Right cardiac atrium (tissue), 5 donors: ENCODE results near the gene RNU1-2. TPM values are rescaled to one million over a fixed set of nuclear protein-coding genes. Genes with fewer than 3 reads are reported as not detected.
"Not testable (repeated sequence)": the region's sequence is repeated elsewhere in the genome, so short reads cannot be mapped to it uniquely, and the experiment has no call there.

Experiments used
- ATAC-seq, 2 donors: fragments of 200-7000 bp; cut with Tn5 transposase; one replicate each; pipeline versions ENCODE4 v1.8.0 to v1.9.1; 2020; ENCODE audit warnings: moderate library complexity in 2 of 2, mild to moderate bottlenecking in 1 of 2
- DNase-seq, 3 donors: peaks; one replicate each; pipeline ENCODE4 v3.0.0-alpha.2; 2020
- H3K27ac ChIP-seq: one replicate; pipeline ENCODE4 v1.5.1; 2013; ENCODE audit warnings: mild to moderate bottlenecking, low read length, control low read depth, moderate library complexity
- H3K27me3 ChIP-seq: one replicate; pipeline ENCODE4 v1.6.1; 2013; ENCODE audit not compliant: control insufficient read depth, insufficient read depth
- H3K4me1 ChIP-seq: one replicate; pipeline ENCODE4 v1.6.1; 2013; ENCODE audit warnings: low read length; ENCODE audit not compliant: control insufficient read depth, insufficient read depth
- H3K4me3 ChIP-seq: one replicate; pipeline ENCODE4 v1.5.1; 2013; ENCODE audit warnings: low read length, control low read depth
- H3K9me3 ChIP-seq: one replicate; pipeline ENCODE4 v1.6.1; 2013; ENCODE audit warnings: low read length; ENCODE audit not compliant: control insufficient read depth
- WGBS: extraction: QIAGEN DNeasy Blood & Tissue Kit; methylation state at CpG from one replicate; pipeline ENCODE4 v1.1.7; 2013; 5-methylcytosine and 5-hydroxymethylcytosine counted together
- intact Hi-C, 4 donors: fragments of 100-400 bp; cut with DNase I; formaldehyde crosslinking; loops; one replicate each; pipeline versions ENCODE4 v1.11.0 to v1.14.0; 2022 to 2023
- microRNA-seq, 2 donors: library from miRNA; unstranded; fragments of <30 nt; microRNA quantifications; one replicate each; pipeline ENCODE4 v1.2.0, GENCODE V29; 2020 to 2021
- polyA plus RNA-seq: library from polyadenylated mRNA; stranded (reverse); fragments of 200-250 nt; gene quantifications from one replicate; pipeline ENCODE4 v1.2.3, GENCODE V29; 2013
- total RNA-seq, 4 donors: library from RNA; stranded (reverse); fragmentation: NEBNext Ultra II Directional; extraction: Animal tissue kit (Norgen Biotek cat#: 25700); gene quantifications; one replicate each; pipeline ENCODE4 v1.2.1, GENCODE V29; 2021
- donor health status: healthy with polysubstance abuse.
- donor health status: DM: no; HTN: yes; CAD: no.
- donor health status: DM: no; HTN: no; CAD: no.
- donor health status: DM: no; HTN: yes; CAD: no; lungs with severe emphysema.
- donor health status: DM: yes; HTN: yes; CAD: no.

Gene RNU1-2
- total and polyA plus RNA-seq, 5 donors: 3,675 to 8,578 (median 7,073) TPM; not detected in 1

DNA sequence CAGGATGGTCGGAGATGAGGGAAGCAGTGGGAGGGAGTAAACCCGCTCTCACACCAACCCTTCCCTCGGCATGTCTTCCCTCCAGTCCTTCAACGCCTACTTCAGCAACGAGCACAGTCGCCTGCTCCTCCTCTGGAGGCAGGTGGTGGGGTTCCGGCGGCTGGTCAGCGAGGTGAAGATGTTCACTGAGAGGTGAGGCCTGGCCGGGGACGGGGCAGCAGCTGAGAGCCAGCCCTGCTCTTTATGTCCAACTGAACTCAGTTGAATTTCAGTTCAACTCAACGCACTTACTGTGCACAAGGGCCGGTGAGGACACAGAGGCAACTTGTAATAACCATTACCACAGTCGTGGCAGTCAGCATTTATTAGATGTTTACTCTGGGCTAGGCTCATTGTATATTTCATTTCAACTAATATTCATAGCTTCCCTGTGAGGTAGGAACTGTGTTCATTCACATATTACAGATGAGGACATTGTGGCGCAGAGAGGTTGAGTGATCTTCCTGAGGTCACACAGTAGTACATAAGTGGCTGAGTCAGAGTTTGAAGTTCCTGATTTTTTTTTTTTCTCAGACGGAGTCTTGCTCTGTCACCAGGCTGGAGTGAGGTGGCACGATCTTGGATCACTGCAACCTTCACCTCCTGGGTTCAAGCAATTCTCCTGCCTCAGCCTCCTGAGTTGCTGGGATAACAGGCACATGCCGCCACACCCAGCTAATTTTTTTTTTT is 35.6 kb downstream of the RNU1-2 start:
- H3K27me3 ChIP-seq, H3K9me3 ChIP-seq, H3K27ac ChIP-seq, H3K4me1 ChIP-seq, ATAC-seq, intact Hi-C loops, H3K4me3 ChIP-seq: not testable (repeated sequence)
- DNase-seq: peak in 2 of 3 donors; percentile 26 to 33
- WGBS: 89% methylated on average over 18 of the region's 18 CpGs

- H3K27ac ChIP-seq, H3K4me3 ChIP-seq, H3K27me3 ChIP-seq, ATAC-seq, H3K4me1 ChIP-seq, H3K9me3 ChIP-seq, intact Hi-C loops, DNase-seq: not testable (repeated sequence)
Measured at GRCh38 chr1:16933945-16934344, 38.2 kb downstream of the RNU1-2 start.

DNA sequence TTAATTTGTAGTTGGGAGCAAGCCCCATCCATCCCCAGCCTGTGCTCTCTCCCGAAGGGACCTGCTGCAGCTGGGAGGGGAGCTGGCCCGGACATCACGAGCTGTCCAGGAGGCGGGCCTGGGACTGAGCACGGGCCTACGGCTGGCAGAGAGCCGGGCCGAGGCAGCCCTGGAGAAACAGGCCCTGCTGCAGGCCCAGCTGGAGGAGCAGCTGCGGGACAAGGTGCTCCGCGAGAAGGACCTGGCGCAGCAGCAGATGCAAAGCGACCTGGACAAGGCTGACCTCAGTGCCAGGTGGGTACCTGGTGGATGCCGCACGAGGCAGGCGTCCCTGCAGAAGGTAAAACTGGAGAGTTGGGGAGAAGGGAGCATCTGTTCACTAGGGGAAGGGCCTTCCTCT is 40.8 kb downstream of the RNU1-2 start:
- peak in 1 of 3 donors; percentile 44 for DNase-seq
- H3K4me3 ChIP-seq, H3K27ac ChIP-seq, H3K27me3 ChIP-seq, H3K4me1 ChIP-seq, intact Hi-C loops, H3K9me3 ChIP-seq: not testable (repeated sequence)
- 87% methylated on average over 16 of the region's 16 CpGs for WGBS
- ATAC-seq: peak in 1 of 2 donors; percentile 16

- Histone ChIP-seq H3K9me3 (no peaks in the 10 kb centered on the region), H3K4me1 (no peaks in the 10 kb centered on the region), H3K27ac (no peak overlapping the region), H3K27me3 (no peaks in the 10 kb centered on the region), H3K4me3 (no peak overlapping the region)
- DNase-seq (no peak), ATAC-seq (peak; percentile 21 to 35)
- intact Hi-C loops: no loop called here
- 69% methylated on average over 51 of the region's 51 CpGs for WGBS
Measured at GRCh38 chr1:16938351-16939321, 42.9 kb downstream of the RNU1-2 start.

- H3K4me1 ChIP-seq, H3K4me3 ChIP-seq, H3K27ac ChIP-seq, H3K27me3 ChIP-seq, H3K9me3 ChIP-seq, intact Hi-C loops: not testable (repeated sequence)
- ATAC-seq: peak; percentile 35 to 40
- peak in 1 of 3 donors; percentile 30 for DNase-seq
- WGBS: 94% methylated on average over 32 of the region's 32 CpGs
Measured at GRCh38 chr1:16939386-16940180, 43.8 kb downstream of the RNU1-2 start.

DNA sequence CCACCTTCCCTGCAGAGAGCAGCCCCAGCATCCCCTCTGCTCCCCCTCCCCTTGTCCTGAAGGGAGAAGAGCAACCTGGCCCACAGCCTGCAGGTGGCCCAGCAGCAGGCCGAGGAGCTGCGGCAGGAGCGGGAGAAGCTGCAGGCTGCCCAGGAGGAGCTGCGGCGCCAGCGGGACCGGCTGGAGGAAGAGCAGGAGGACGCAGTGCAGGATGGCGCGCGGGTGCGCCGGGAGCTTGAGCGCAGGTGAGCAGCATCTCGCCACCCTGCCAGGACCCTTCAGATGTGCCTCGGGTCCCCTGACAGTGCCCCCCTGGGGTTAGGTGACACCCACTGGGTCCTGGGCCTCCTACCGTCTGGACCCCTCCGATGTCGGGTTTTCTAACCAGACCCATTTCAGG is 48.3 kb downstream of the RNU1-2 start:
- no peak overlapping the region for H3K27ac ChIP-seq
- DNase-seq (peak in 1 of 3 donors; percentile 21), ATAC-seq (peak in 1 of 2 donors; percentile 4)
- H3K4me3 ChIP-seq: no peak overlapping the region
- H3K27me3 ChIP-seq: no peaks in the 10 kb centered on the region
- intact Hi-C loops: no loop called here
- whole genome bisulfite sequencing: 91% methylated on average over 19 of the region's 19 CpGs
- H3K9me3 ChIP-seq: no peaks in the 10 kb centered on the region
- no peaks in the 10 kb centered on the region for H3K4me1 ChIP-seq

DNA sequence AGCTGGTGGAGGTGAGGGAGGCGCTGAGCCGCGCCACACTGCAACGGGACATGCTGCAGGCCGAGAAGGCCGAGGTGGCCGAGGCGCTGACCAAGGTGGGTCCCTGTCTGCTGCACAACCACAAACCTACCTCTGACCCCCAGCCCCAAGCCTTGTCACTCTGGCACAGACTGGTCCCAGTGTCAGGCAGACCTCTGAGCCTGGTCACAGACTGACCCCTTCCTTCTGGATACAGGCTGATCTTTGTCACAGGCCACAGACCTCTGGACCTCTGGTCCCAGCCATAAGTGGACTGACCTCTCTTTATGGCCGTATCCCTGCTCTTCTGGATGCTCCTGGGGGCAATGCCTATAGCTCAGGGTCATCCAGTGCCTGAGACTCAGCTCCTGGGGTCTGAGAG is 49.7 kb downstream of the RNU1-2 start:
- not testable (repeated sequence) for H3K4me3 ChIP-seq, H3K9me3 ChIP-seq, H3K27me3 ChIP-seq, DNase-seq, H3K27ac ChIP-seq, H3K4me1 ChIP-seq
- peak; percentile 7 to 36 for ATAC-seq
- 93% methylated on average over 8 of the region's 9 CpGs for WGBS
- intact Hi-C loops: loop anchor here in 2 of 4 donors (5.0 kb wide), 1 partner anchor 323 kb away; no protein-coding TSS in a partner anchor

Small RNA genes within 50 kb of the gene (microRNA-seq; reads per million reads assigned to microRNA genes)
- 0 reads per million in 2 donors for gene MIR3675

Other genes starting within 250 kb of the RNU1-2 start
- gene RNU1-3, start 229.0 kb upstream of the RNU1-2 start, total RNA-seq: 1,000 to 10,000 TPM; 3,675 to 8,578 (median 7,073) TPM
- gene RNU1-3, start 229.0 kb upstream of the RNU1-2 start, polyA plus RNA-seq: not detected
- gene RNU1-4, start 155.5 kb upstream of the RNU1-2 start, total RNA-seq: 1,000 to 10,000 TPM; 3,675 to 8,578 (median 7,073) TPM
- not detected for gene RNU1-4, start 155.5 kb upstream of the RNU1-2 start, polyA plus RNA-seq
- 10 to 100 TPM in 3 of 4 donors, 1 to 10 TPM in 1; 6.7 to 11.9 (median 10.8) TPM for gene CROCC, start 26.0 kb downstream of the RNU1-2 start, total RNA-seq
- gene CROCC, start 26.0 kb downstream of the RNU1-2 start, polyA plus RNA-seq: 14.6 TPM
- gene MFAP2, start 84.6 kb downstream of the RNU1-2 start, total RNA-seq: 10 to 100 TPM in 1 of 4 donors, 1 to 10 TPM in 3; 5.9 to 11.6 (median 6.8) TPM
- 3.2 TPM for gene MFAP2, start 84.6 kb downstream of the RNU1-2 start, polyA plus RNA-seq
- 10 to 100 TPM; 12.9 to 15.1 (median 14.3) TPM for gene ATP13A2, start 115.9 kb downstream of the RNU1-2 start, total RNA-seq
- 10.3 TPM for gene ATP13A2, start 115.9 kb downstream of the RNU1-2 start, polyA plus RNA-seq
- 100 to 1,000 TPM; 209 to 255 (median 239) TPM for gene SDHB, start 158.1 kb downstream of the RNU1-2 start, total RNA-seq
- 311 TPM for gene SDHB, start 158.1 kb downstream of the RNU1-2 start, polyA plus RNA-seq
- under 1 TPM; 0.17 to 0.68 (median 0.31) TPM for gene PADI2, start 223.5 kb downstream of the RNU1-2 start, total RNA-seq
- 0.07 TPM for gene PADI2, start 223.5 kb downstream of the RNU1-2 start, polyA plus RNA-seq